ENCODE measurements around the gene MICAL3. TPM values are rescaled to one million over a fixed set of nuclear protein-coding genes. Genes with fewer than 3 reads are reported as not detected.
A peak's percentile ranks its signal among the peaks of the same experiment; 100 is the strongest.

MICAL3 gene
- total and polyA plus RNA-seq, 2 donors from 2014 or later = 5.0 to 99.4 TPM

DNA sequence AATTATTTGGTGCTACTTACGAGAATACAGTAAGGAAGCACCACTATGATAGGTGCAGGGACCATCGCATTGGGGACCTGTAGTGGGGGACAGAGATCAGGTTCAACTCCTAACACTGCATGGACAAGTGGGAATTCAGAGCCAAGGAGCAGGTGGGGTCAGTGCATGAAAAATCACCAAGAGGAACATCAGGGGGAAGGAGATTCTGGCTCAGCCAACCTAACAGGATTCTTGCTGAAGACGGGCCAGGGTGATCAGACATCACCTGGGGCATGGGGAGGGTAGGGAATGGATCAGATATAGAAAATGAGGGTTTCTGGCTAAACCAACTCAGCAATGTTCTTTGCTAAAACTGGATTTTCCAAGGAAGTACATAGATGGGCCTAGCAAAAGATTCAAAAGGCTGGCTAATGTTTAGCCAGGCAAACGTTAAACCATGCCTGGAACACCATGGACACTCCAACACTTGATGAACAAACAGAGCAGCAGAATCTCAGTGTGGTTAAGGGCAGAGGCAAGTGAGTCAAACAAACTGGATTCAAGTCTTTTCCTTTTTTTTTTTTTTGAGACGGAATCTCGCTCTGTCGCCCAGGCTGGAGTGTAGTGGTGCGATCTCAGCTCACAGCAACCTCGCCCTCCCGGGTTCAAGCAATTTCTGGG, 70.0 kb downstream of the MICAL3 start:
- peak overlapping the region in 1 of 3 donors; percentile 3 for H3K4me3 ChIP-seq (ENCODE audit: low read length in 3 of 3)
- H3K27ac ChIP-seq (ENCODE audit: low read depth in 2 of 2, low read length in 2 of 2) = peak overlapping the region; percentile 45 to 81
- FAIRE-seq (no peak), DNase-seq (peak in 1 of 5 donors; percentile 61)
- H3K4me1 ChIP-seq (ENCODE audit: control insufficient read depth in 2 of 3, insufficient read depth in 2 of 3, low read depth in 1 of 3, low read length in 3 of 3) = peaks cover 0 to 61% (median 40%) of the 10 kb centered on the region in 3 donors
- H3K9ac ChIP-seq (ENCODE audit: low read length in 3 of 3) = peak overlapping the region in 1 of 3 donors; percentile 47
- intact Hi-C loops (cut with DNase I) = no loop called here
- H3K36me3 ChIP-seq (ENCODE audit: control insufficient read depth in 2 of 3, insufficient read depth in 3 of 3, low read length in 3 of 3) = no peaks in the 10 kb centered on the region
- H3K9me3 ChIP-seq (ENCODE audit: control insufficient read depth in 2 of 3, insufficient read depth in 1 of 3, low read length in 3 of 3) = no peaks in the 10 kb centered on the region
- TF ChIP-seq, protein P1, sequence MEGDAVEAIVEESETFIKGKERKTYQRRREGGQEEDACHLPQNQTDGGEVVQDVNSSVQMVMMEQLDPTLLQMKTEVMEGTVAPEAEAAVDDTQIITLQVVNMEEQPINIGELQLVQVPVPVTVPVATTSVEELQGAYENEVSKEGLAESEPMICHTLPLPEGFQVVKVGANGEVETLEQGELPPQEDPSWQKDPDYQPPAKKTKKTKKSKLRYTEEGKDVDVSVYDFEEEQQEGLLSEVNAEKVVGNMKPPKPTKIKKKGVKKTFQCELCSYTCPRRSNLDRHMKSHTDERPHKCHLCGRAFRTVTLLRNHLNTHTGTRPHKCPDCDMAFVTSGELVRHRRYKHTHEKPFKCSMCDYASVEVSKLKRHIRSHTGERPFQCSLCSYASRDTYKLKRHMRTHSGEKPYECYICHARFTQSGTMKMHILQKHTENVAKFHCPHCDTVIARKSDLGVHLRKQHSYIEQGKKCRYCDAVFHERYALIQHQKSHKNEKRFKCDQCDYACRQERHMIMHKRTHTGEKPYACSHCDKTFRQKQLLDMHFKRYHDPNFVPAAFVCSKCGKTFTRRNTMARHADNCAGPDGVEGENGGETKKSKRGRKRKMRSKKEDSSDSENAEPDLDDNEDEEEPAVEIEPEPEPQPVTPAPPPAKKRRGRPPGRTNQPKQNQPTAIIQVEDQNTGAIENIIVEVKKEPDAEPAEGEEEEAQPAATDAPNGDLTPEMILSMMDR (IDR thresholded peaks at IDR 0.05; ENCODE audit: borderline replicate concordance, extremely low read depth, insufficient read depth) = no peak
- no peaks in the 10 kb centered on the region for H3K27me3 ChIP-seq (ENCODE audit: control insufficient read depth, insufficient read depth, low read length)

DNA sequence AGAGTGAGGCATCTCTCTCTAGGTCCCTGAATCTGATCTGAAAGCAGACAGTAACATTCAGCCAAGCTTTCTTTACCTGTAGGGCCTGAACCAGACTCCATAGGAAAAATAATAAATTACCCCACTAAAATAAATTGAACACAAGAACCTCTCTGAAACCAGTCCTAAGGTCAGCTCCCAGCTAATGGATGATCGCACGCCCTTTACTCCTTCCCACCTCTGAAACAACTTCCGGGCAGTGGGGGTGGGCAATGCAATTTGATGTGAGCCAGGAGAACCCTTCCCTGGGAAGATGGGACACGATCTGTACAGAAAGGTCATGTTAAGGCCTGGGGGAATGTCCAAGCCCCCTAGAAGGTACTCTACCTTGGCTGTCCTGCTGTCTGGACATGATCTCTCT, 71.2 kb downstream of the MICAL3 start:
- Histone ChIP-seq H3K9me3 (ENCODE audit: control insufficient read depth in 2 of 3, insufficient read depth in 1 of 3, low read length in 3 of 3) (no peaks in the 10 kb centered on the region), H3K27me3 (ENCODE audit: control insufficient read depth, insufficient read depth, low read length) (no peaks in the 10 kb centered on the region), H3K27ac (ENCODE audit: low read depth in 2 of 2, low read length in 2 of 2) (peak overlapping the region; percentile 71 to 74), H3K36me3 (ENCODE audit: control insufficient read depth in 2 of 3, insufficient read depth in 3 of 3, low read length in 3 of 3) (no peaks in the 10 kb centered on the region), H3K4me1 (ENCODE audit: control insufficient read depth in 2 of 3, insufficient read depth in 2 of 3, low read depth in 1 of 3, low read length in 3 of 3) (peaks cover 0 to 63% (median 39%) of the 10 kb centered on the region in 3 donors), H3K4me3 (ENCODE audit: low read length in 3 of 3) (peak overlapping the region in 1 of 3 donors; percentile 16), H3K9ac (ENCODE audit: low read length in 3 of 3) (no peak overlapping the region)
- FAIRE-seq = no peak
- TF ChIP-seq, protein P1 (IDR thresholded peaks at IDR 0.05; ENCODE audit: borderline replicate concordance, extremely low read depth, insufficient read depth) = no peak
- intact Hi-C loops (cut with DNase I) = no loop called here
- DNase-seq = no peak

DNA sequence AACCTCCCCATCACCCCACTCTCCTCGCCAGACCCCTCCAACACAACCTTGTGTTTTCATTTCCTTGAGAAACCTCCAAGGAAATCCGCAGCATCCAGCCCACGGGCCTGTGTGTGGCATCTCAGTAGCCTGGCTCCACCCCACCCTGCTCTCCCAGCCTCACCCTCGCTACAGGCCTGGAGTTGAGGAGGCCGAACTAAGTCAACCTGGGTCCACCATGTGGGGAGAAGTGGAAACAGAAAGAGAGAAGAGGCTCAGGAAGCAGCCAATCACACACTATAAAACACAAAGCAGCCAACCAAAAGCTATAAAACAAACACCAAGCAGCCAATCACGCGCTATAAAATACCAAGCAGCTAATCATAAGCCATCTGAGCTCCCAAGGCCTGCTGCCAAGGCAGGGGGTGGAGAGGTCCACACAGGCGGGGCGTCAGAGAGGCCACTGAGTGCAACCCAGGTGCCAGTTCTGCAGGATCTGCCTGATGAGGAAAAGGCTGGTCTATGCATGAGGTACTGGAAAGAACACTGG, 72.0 kb downstream of the MICAL3 start:
- no peaks in the 10 kb centered on the region for H3K9me3 ChIP-seq (ENCODE audit: control insufficient read depth in 2 of 3, insufficient read depth in 1 of 3, low read length in 3 of 3)
- TF ChIP-seq, protein P1 (IDR thresholded peaks at IDR 0.05; ENCODE audit: borderline replicate concordance, extremely low read depth, insufficient read depth) = peak; percentile 2
- no peaks in the 10 kb centered on the region for H3K36me3 ChIP-seq (ENCODE audit: control insufficient read depth in 2 of 3, insufficient read depth in 3 of 3, low read length in 3 of 3)
- DNase-seq (no peak), FAIRE-seq (no peak)
- H3K9ac ChIP-seq (ENCODE audit: low read length in 3 of 3) = peak overlapping the region in 1 of 3 donors; percentile 29
- intact Hi-C loops (cut with DNase I) = no loop called here
- H3K4me3 ChIP-seq (ENCODE audit: low read length in 3 of 3) = no peak overlapping the region
- peaks cover 0 to 58% (median 37%) of the 10 kb centered on the region in 3 donors for H3K4me1 ChIP-seq (ENCODE audit: control insufficient read depth in 2 of 3, insufficient read depth in 2 of 3, low read depth in 1 of 3, low read length in 3 of 3)
- H3K27me3 ChIP-seq (ENCODE audit: control insufficient read depth, insufficient read depth, low read length) = no peaks in the 10 kb centered on the region
- H3K27ac ChIP-seq (ENCODE audit: low read depth in 2 of 2, low read length in 2 of 2) = peak overlapping the region; percentile 3 to 67
